CD14-positive monocyte (primary cell): Measurements from ENCODE around the gene IKZF1. TPM values are rescaled to one million over a fixed set of nuclear protein-coding genes. Genes with fewer than 3 reads are reported as not detected.

Source experiments
- DNase-seq, 3 donors: peaks; one replicate each; pipeline ENCODE4 v3.0.0-alpha.2; 2011 to 2022
- H2AFZ ChIP-seq: 2 replicates; pipeline ENCODE4 v1.6.0; 2012; ENCODE audit warnings: mild to moderate bottlenecking, low read depth, low read length, inconsistent platforms; ENCODE audit not compliant: insufficient read depth, poor library complexity, severe bottlenecking
- H3K27ac ChIP-seq, 2 donors: 1 replicate in 1 of 2; 2 replicates in 1 of 2; pipeline ENCODE4 v1.5.1; 2012 to 2013; ENCODE audit warnings: low read length in 2 of 2, control low read depth in 1 of 2, inconsistent platforms in 1 of 2, low read depth in 1 of 2, mild to moderate bottlenecking in 1 of 2
- H3K27me3 ChIP-seq, 2 donors: one replicate each; pipeline versions ENCODE4 v1.6.0 to v1.6.1; 2011 to 2013; ENCODE audit warnings: low read length in 2 of 2; ENCODE audit not compliant: control insufficient read depth in 2 of 2, insufficient read depth in 2 of 2
- H3K36me3 ChIP-seq, 2 donors: replicated peaks in 1 of 2; 1 replicate in 1 of 2; 2 replicates in 1 of 2; pipeline versions ENCODE4 v1.5.1 to v1.6.1; 2012 to 2013; ENCODE audit warnings: low read length in 2 of 2, control low read depth in 1 of 2, inconsistent platforms in 1 of 2, mild to moderate bottlenecking in 1 of 2; ENCODE audit not compliant: insufficient read depth in 2 of 2, control insufficient read depth in 1 of 2
- H3K4me1 ChIP-seq, 2 donors: 1 replicate in 1 of 2; 2 replicates in 1 of 2; pipeline versions ENCODE4 v1.5.1 to v1.6.1; 2012 to 2013; ENCODE audit warnings: low read length in 2 of 2, control low read depth in 1 of 2, inconsistent platforms in 1 of 2, mild to moderate bottlenecking in 1 of 2, moderate library complexity in 1 of 2; ENCODE audit not compliant: insufficient read depth in 2 of 2, control insufficient read depth in 1 of 2
- H3K4me2 ChIP-seq: replicated peaks from 2 replicates; pipeline ENCODE3; 2012; ENCODE audit warnings: low read length, moderate library complexity, mild to moderate bottlenecking; ENCODE audit not compliant: poor library complexity, severe bottlenecking; ENCODE audit errors: extremely low read depth
- H3K4me3 ChIP-seq, 3 experiments: fragments of 200-600 bp in 1 of 3; sonication (generic) in 1 of 3; replicated peaks in 1 of 3; 1 replicate in 2 of 3; 2 replicates in 1 of 3; pipeline ENCODE4 v1.5.1; 2011 to 2013; ENCODE audit warnings: low read length in 3 of 3, mild to moderate bottlenecking in 3 of 3, control low read depth in 2 of 3, low read depth in 2 of 3, inconsistent platforms in 1 of 3, moderate library complexity in 1 of 3
- H3K79me2 ChIP-seq: 2 replicates; pipeline ENCODE4 v1.6.0; 2012; ENCODE audit warnings: mild to moderate bottlenecking, control low read depth, inconsistent platforms, low read length, moderate library complexity; ENCODE audit not compliant: insufficient read depth
- H3K9ac ChIP-seq: 2 replicates; pipeline ENCODE4 v1.6.0; 2017; ENCODE audit warnings: low read length, mild to moderate bottlenecking; ENCODE audit not compliant: insufficient read depth, poor library complexity, severe bottlenecking
- H3K9me3 ChIP-seq, 2 donors: replicated peaks in 1 of 2; 1 replicate in 1 of 2; 2 replicates in 1 of 2; pipeline versions ENCODE4 v1.5.1 to v1.6.1; 2012 to 2013; ENCODE audit warnings: low read length in 2 of 2, control low read depth in 1 of 2; ENCODE audit not compliant: control insufficient read depth in 1 of 2, insufficient read depth in 1 of 2
- H4K20me1 ChIP-seq: 2 replicates; pipeline ENCODE4 v1.6.0; 2012; ENCODE audit warnings: mild to moderate bottlenecking, low read length, control low read depth, moderate library complexity; ENCODE audit not compliant: insufficient read depth
- H3K27ac Mint-ChIP-seq, 7 donors: one replicate each; pipeline ENCODE4 v1.8.0; 2020; ENCODE audit warnings: mild to moderate bottlenecking in 7 of 7, mixed read lengths in 7 of 7, moderate library complexity in 6 of 7, inconsistent platforms in 2 of 7
- H3K27me3 Mint-ChIP-seq, 3 donors: one replicate each; pipeline ENCODE4 v1.8.0; 2021 to 2022; ENCODE audit warnings: low read depth in 3 of 3, mild to moderate bottlenecking in 3 of 3, mixed read lengths in 3 of 3, moderate library complexity in 3 of 3, inconsistent platforms in 1 of 3
- H3K36me3 Mint-ChIP-seq, 2 donors: one replicate each; pipeline ENCODE4 v1.8.0; 2020; ENCODE audit warnings: mixed read lengths in 2 of 2, inconsistent platforms in 1 of 2, mild to moderate bottlenecking in 1 of 2
- H3K4me1 Mint-ChIP-seq: one replicate; pipeline ENCODE4 v1.8.0; 2020; ENCODE audit warnings: mild to moderate bottlenecking, mixed read lengths
- H3K4me3 Mint-ChIP-seq, 2 donors: one replicate each; pipeline ENCODE4 v1.8.0; 2020; ENCODE audit warnings: mild to moderate bottlenecking in 2 of 2, mixed read lengths in 2 of 2, moderate library complexity in 1 of 2
- H3K9me3 Mint-ChIP-seq, 7 donors: one replicate each; pipeline ENCODE4 v1.8.0; 2020 to 2022; ENCODE audit warnings: mixed read lengths in 7 of 7, mild to moderate bottlenecking in 6 of 7, moderate library complexity in 6 of 7, inconsistent platforms in 2 of 7
- WGBS: methylation state at CpG from one replicate; pipeline ENCODE4 v1.1.5; 2013; ENCODE audit warnings: missing lambda C conversion rate; ENCODE audit not compliant: insufficient coverage; 5-methylcytosine and 5-hydroxymethylcytosine counted together
- intact Hi-C, 2 donors: fragments of 100-400 bp; cut with micrococcal nuclease; formaldehyde crosslinking; loops; one replicate each; pipeline versions ENCODE4 v1.15.0 to v1.15.1; 2023
- polyA plus RNA-seq, 3 donors: library from polyadenylated mRNA; depleted of rRNA in 1 of 3; unstranded in 2 of 3; stranded (reverse) in 1 of 3; fragments of 300-500 nt in 2 of 3; fragments of >200 nt in 1 of 3; fragmentation: Illumina TruSeq in 2 of 3; gene quantifications; 1 replicate in 2 of 3; 2 replicates in 1 of 3; pipeline ENCODE4 v1.2.3, GENCODE V29; 2012 to 2021
- TF ChIP-seq, protein P1 (sequence below): fragments of 200-600 bp; IDR thresholded peaks from one replicate; pipeline ENCODE4 v1.8.0; 2022; ENCODE audit warnings: antibody characterized with exemption, mild to moderate bottlenecking

IKZF1 gene
- polyA plus RNA-seq, 3 donors: 38.4 to 130 (median 80.2) TPM

DNA sequence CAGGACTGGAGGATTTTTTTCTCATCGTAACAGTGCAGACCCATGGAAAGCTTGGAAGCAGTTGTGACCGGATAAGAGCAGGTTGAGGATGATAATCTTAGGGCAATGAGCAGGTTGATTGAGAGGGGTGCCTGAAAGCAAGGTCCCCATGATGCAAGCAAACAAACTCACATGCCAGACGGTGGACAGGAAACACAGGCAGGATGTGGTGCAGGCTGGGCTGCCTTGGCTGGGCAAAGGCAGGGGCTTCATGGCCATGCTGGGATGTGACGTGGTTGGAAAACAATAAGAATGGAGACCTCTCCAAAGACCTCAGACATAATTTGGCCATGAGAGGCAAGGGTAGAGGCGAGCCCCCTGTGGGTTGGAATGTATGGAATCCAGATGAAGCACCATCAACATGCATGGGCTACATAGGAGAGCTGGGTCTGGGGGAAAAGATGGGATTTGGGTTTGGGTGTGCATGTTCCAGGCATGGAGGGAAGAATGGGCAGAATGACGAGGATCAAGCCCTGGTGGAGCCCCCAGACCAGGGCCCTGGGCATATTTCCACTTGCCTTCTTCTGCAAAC is 58.3 kb downstream of the IKZF1 start:
- Histone ChIP-seq H3K27ac (peak overlapping the region; percentile 15 to 72), H3K79me2 (peaks cover 100% of the 10 kb centered on the region), H3K4me3 (no peak overlapping the region), H3K4me1 (peaks cover 23 to 37% of the 10 kb centered on the region in 2 donors), H3K9me3 (no peaks in the 10 kb centered on the region), H3K9ac (no peak overlapping the region), H3K4me2 (no peak overlapping the region), H3K36me3 (peaks cover 78 to 99% of the 10 kb centered on the region in 2 donors), H4K20me1 (peaks cover 98% of the 10 kb centered on the region), H3K27me3 (no peaks in the 10 kb centered on the region), H2AFZ (no peak overlapping the region)
- intact Hi-C loops: no loop called here
- TF ChIP-seq, protein P1, sequence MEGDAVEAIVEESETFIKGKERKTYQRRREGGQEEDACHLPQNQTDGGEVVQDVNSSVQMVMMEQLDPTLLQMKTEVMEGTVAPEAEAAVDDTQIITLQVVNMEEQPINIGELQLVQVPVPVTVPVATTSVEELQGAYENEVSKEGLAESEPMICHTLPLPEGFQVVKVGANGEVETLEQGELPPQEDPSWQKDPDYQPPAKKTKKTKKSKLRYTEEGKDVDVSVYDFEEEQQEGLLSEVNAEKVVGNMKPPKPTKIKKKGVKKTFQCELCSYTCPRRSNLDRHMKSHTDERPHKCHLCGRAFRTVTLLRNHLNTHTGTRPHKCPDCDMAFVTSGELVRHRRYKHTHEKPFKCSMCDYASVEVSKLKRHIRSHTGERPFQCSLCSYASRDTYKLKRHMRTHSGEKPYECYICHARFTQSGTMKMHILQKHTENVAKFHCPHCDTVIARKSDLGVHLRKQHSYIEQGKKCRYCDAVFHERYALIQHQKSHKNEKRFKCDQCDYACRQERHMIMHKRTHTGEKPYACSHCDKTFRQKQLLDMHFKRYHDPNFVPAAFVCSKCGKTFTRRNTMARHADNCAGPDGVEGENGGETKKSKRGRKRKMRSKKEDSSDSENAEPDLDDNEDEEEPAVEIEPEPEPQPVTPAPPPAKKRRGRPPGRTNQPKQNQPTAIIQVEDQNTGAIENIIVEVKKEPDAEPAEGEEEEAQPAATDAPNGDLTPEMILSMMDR: no peak
- peaks cover 76 to 96% of the 10 kb centered on the region in 2 donors for H3K36me3 Mint-ChIP-seq
- peak overlapping the region; percentile 40 to 89 (median 72) for H3K27ac Mint-ChIP-seq
- 38% methylated on average over 6 of the region's 6 CpGs for WGBS
- H3K4me3 Mint-ChIP-seq: no peak overlapping the region
- no peaks in the 10 kb centered on the region for H3K27me3 Mint-ChIP-seq
- peaks cover 55% of the 10 kb centered on the region for H3K4me1 Mint-ChIP-seq
- DNase-seq: no peak
- H3K9me3 Mint-ChIP-seq: peaks cover 0 to 2% (median 0%) of the 10 kb centered on the region in 7 donors

GRCh38 chr7:50363327-50364060 is 59.0 kb downstream of the IKZF1 start:
- H3K27ac ChIP-seq: peak overlapping the region; percentile 15 to 72
- H3K4me2 ChIP-seq: no peak overlapping the region
- H3K9ac ChIP-seq: no peak overlapping the region
- H3K36me3 Mint-ChIP-seq: peaks cover 74 to 96% of the 10 kb centered on the region in 2 donors
- TF ChIP-seq, protein P1: no peak
- peaks cover 82 to 99% of the 10 kb centered on the region in 2 donors for H3K36me3 ChIP-seq
- H3K4me3 Mint-ChIP-seq: no peak overlapping the region
- no peak for DNase-seq
- no peak overlapping the region for H2AFZ ChIP-seq
- H3K27me3 Mint-ChIP-seq: no peaks in the 10 kb centered on the region
- intact Hi-C loops: no loop called here
- peak overlapping the region in 6 of 7 donors; percentile 34 to 89 (median 64) for H3K27ac Mint-ChIP-seq
- H3K4me1 ChIP-seq: peaks cover 16 to 30% of the 10 kb centered on the region in 2 donors
- WGBS: 98% methylated on average over 5 of the region's 7 CpGs
- H3K79me2 ChIP-seq: peaks cover 100% of the 10 kb centered on the region
- peaks cover 48% of the 10 kb centered on the region for H3K4me1 Mint-ChIP-seq
- no peaks in the 10 kb centered on the region for H3K27me3 ChIP-seq
- no peaks in the 10 kb centered on the region for H3K9me3 ChIP-seq
- peaks cover 0 to 2% (median 0%) of the 10 kb centered on the region in 7 donors for H3K9me3 Mint-ChIP-seq
- peaks cover 98% of the 10 kb centered on the region for H4K20me1 ChIP-seq
- no peak overlapping the region for H3K4me3 ChIP-seq
